Aorta (tissue), 5 donors: ENCODE measurements around the gene ASH1L. TPM values are rescaled to one million over a fixed set of nuclear protein-coding genes. Genes with fewer than 3 reads are reported as not detected.
"Not testable (repeated sequence)": the region's sequence is repeated elsewhere in the genome, so short reads cannot be mapped to it uniquely, and the experiment has no call there.

Experiments used
- ATAC-seq: fragments of 200-7000 bp; cut with Tn5 transposase; one replicate; pipeline ENCODE4 v1.9.1; 2022; ENCODE audit warnings: moderate library complexity; ENCODE audit not compliant: low FRiP score
- DNase-seq, 2 donors: peaks; one replicate each; pipeline ENCODE4 v3.0.0-alpha.2; 2020
- H3K27ac ChIP-seq, 2 donors: one replicate each; pipeline ENCODE4 v1.5.1; 2013; ENCODE audit warnings: low read length in 2 of 2, mild to moderate bottlenecking in 2 of 2, moderate library complexity in 2 of 2, control low read depth in 1 of 2, inconsistent platforms in 1 of 2, low read depth in 1 of 2
- H3K27me3 ChIP-seq, 2 donors: one replicate each; pipeline ENCODE4 v1.6.1; 2013; ENCODE audit warnings: control low read depth in 1 of 2, low read length in 1 of 2, mild to moderate bottlenecking in 1 of 2, moderate library complexity in 1 of 2; ENCODE audit not compliant: insufficient read depth in 2 of 2, control insufficient read depth in 1 of 2
- H3K36me3 ChIP-seq, 2 donors: one replicate each; pipeline ENCODE4 v1.6.1; 2013; ENCODE audit warnings: control low read depth in 1 of 2, low read length in 1 of 2, mild to moderate bottlenecking in 1 of 2; ENCODE audit not compliant: insufficient read depth in 2 of 2, control insufficient read depth in 1 of 2
- H3K4me1 ChIP-seq, 2 donors: one replicate each; pipeline ENCODE4 v1.6.1; 2013; ENCODE audit warnings: low read length in 2 of 2, control low read depth in 1 of 2, mild to moderate bottlenecking in 1 of 2, moderate library complexity in 1 of 2; ENCODE audit not compliant: insufficient read depth in 2 of 2, control insufficient read depth in 1 of 2
- H3K4me3 ChIP-seq, 2 donors: one replicate each; pipeline ENCODE4 v1.5.1; 2013; ENCODE audit warnings: low read length in 2 of 2, control low read depth in 1 of 2, mild to moderate bottlenecking in 1 of 2
- H3K9me3 ChIP-seq: one replicate; pipeline ENCODE4 v1.6.1; 2013; ENCODE audit warnings: mild to moderate bottlenecking, low read length; ENCODE audit not compliant: control insufficient read depth
- WGBS, 2 donors: extraction: QIAGEN DNeasy Blood & Tissue Kit; methylation state at CpG; one replicate each; pipeline ENCODE4 v1.1.7; 2013; 5-methylcytosine and 5-hydroxymethylcytosine counted together
- intact Hi-C, 2 donors: fragments of 100-400 bp; cut with DNase I; formaldehyde crosslinking; loops; one replicate each; pipeline versions ENCODE4 v1.14.2 to v1.15.0; 2022
- long read RNA-seq, 2 donors: library from polyadenylated mRNA; unstranded; transcript quantifications; one replicate each; pipeline ENCODE4 v2.0.0, GENCODE V29; 2020 to 2021
- polyA plus RNA-seq, 2 donors: library from polyadenylated mRNA; stranded (reverse); fragments of 200-250 nt; gene quantifications; one replicate each; pipeline ENCODE4 v1.2.3, GENCODE V29; 2013
- total RNA-seq, 2 donors: library from RNA; stranded (reverse); fragmentation: NEBNext Ultra II Directional; extraction: Animal tissue kit (Norgen Biotek cat#: 25700); gene quantifications; one replicate each; pipeline ENCODE4 v1.2.1, GENCODE V29; 2021
- donor health status: healthy with polysubstance abuse.
- donor health status: Bipolar disorder and iron deficiency.
- donor health status: DM: no; HTN: no; CAD: no.
- donor health status: DM: no; HTN: no; CAD: no.
- donor health status: DM: yes; HTN: yes; CAD: no.

The ASH1L gene, protein sequence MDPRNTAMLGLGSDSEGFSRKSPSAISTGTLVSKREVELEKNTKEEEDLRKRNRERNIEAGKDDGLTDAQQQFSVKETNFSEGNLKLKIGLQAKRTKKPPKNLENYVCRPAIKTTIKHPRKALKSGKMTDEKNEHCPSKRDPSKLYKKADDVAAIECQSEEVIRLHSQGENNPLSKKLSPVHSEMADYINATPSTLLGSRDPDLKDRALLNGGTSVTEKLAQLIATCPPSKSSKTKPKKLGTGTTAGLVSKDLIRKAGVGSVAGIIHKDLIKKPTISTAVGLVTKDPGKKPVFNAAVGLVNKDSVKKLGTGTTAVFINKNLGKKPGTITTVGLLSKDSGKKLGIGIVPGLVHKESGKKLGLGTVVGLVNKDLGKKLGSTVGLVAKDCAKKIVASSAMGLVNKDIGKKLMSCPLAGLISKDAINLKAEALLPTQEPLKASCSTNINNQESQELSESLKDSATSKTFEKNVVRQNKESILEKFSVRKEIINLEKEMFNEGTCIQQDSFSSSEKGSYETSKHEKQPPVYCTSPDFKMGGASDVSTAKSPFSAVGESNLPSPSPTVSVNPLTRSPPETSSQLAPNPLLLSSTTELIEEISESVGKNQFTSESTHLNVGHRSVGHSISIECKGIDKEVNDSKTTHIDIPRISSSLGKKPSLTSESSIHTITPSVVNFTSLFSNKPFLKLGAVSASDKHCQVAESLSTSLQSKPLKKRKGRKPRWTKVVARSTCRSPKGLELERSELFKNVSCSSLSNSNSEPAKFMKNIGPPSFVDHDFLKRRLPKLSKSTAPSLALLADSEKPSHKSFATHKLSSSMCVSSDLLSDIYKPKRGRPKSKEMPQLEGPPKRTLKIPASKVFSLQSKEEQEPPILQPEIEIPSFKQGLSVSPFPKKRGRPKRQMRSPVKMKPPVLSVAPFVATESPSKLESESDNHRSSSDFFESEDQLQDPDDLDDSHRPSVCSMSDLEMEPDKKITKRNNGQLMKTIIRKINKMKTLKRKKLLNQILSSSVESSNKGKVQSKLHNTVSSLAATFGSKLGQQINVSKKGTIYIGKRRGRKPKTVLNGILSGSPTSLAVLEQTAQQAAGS (N-terminal part only)
- total RNA-seq (10 to 100 TPM; 73.1 to 93.5 TPM), polyA plus RNA-seq (10 to 100 TPM; 13.1 to 14.6 TPM)
- long read RNA-seq, donor 1, partial matches to known transcripts, result 29 of 145 reads
- long read RNA-seq, donor 1, other reads (novel, unspliced or antisense), result 116 of 145 reads
- long read RNA-seq, donor 2, partial matches to known transcripts, result 20 of 57 reads
- long read RNA-seq, donor 2, other reads (novel, unspliced or antisense), result 37 of 57 reads

DNA sequence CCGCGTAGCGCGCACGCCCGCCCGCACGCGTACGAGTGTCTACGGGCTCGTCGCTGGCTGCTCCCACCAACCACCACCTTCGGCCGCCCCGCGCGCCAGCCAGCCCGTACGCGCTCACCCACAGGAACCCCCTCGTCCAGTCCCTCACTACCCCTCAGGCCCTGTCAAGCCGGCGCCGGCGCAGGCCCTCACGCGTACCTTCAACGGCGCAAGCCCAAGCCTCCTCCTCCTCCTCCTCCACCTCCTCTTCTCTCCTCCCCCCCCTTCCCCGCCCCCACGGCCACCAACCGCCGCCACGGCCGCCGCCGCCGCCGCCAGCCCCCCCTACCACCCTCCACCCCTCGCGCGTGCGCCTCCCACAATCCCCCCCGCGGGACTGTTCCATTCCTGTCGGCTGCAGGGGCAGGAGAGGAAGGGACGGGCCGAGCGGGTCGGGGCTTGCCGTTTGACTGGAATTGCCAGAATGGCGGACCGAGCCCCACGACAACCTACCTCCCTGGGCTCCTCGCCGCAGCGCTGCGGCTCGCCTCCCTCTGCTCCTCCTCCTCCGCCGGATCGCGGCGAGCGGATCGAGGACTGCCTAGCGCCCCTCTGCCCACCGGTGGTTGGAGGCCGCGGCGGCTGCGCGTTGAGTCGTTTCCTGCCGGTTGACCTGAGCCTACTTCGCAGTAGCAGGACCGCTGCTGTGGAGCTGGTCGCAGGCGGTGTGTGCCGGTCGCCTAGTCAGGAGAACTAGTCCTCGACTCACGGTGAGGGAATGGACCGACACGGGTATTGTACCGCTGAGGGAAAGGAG is at the start of gene ASH1L:
ASH1L (minus strand) TSS at position 223 of the 796 bp plus-strand sequence. CDS start 41,284 bp downstream, outside the sequence.
- intact Hi-C loops, result no loop called here
- peaks cover 0 to 2% of the 10 kb centered on the region in 2 donors for H3K4me1 ChIP-seq
- WGBS, 2 donors, result 0 to 1% methylated on average over 50 to 87 of the region's 87 CpGs
- peak within 1 kb of the TSS in 1 of 2 donors; percentile 89 for H3K27ac ChIP-seq
- DNase-seq, result peak; percentile 96 to 98
- H3K27me3 ChIP-seq, result peaks cover 0 to 2% of the 10 kb centered on the region in 2 donors
- peak within 1 kb of the TSS; percentile 90 to 98 for H3K4me3 ChIP-seq
- no peaks in the 10 kb centered on the region for H3K36me3 ChIP-seq
- peak; percentile 96 for ATAC-seq
- no peaks in the 10 kb centered on the region for H3K9me3 ChIP-seq

DNA sequence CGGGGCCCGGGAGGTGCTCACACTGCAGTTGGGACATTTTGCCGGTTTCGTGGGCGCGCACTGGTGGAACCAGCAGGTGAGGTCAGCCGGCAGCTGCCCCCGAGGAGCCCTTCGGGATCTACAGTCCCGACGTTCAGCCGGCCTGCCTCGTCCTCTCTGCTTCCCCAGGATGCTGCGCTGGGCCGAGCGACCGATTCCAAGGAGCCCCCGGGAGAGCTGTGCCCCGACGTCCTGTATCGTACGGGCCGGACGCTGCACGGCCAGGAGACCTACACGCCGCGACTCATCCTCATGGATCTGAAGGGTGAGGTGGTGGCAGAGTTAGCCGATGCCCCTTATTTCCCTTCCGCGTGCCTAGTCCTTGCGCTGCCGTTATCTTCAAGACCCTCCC is 47.6 kb upstream of the ASH1L start:
- H3K27ac ChIP-seq, ATAC-seq, DNase-seq, H3K4me3 ChIP-seq, H3K27me3 ChIP-seq, intact Hi-C loops, H3K4me1 ChIP-seq, H3K36me3 ChIP-seq, H3K9me3 ChIP-seq: not testable (repeated sequence)
- WGBS, 2 donors, result 0 to 3% methylated on average over 3 to 5 of the region's 33 CpGs

DNA sequence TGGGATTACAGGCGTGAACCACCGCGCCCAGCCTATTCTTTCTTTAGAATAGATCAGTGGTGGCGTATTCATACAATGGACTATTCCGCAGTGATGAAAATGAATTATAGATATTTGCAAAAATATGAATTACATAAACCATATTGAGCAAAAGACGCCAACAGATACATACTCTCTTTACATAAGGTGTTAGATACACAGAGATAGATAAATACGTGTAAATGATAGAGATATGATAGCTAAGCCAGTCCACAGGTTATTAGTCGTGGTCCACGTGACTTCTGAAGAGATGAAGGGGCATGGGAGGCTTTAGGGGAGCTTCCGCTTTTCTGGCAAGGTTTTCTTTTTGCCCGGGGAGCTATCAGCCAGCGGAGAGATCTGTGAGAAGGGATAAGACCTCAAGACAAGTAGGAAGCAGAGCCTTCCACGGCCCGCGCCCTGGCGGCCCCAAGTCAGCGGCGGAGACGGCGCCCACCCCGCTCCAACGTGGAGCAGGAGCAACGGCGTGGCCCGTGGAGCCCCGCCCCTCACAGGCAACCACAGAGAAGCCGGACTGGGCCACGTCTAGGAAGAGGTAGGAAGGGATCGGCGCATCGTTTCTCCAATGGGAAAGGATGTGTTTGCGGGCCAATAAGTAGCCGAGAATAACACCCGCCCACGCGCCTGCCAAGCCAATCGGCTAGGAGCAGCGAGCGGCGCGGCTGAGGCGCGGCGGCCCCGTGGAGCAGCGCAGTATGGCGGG is 47.1 kb upstream of the ASH1L start, which contains the start of gene MSTO1:
MSTO1 (plus strand) TSS at position 704 of the 742 bp plus-strand sequence; CDS start at position 735, 31 bp downstream.
- intact Hi-C loops, result loop anchor here in 1 of 2 donors (5.0 kb wide), 1 partner anchor 33 kb away; no protein-coding TSS in a partner anchor
- H3K27me3 ChIP-seq, result no peaks in the 10 kb centered on the region
- peak; percentile 97 for ATAC-seq
- peak; percentile 98 for DNase-seq
- peak within 1 kb of the TSS in 1 of 2 donors; percentile 2 for H3K27ac ChIP-seq
- H3K4me1 ChIP-seq, result no peaks in the 10 kb centered on the region
- H3K36me3 ChIP-seq, result peaks cover 0 to 2% of the 10 kb centered on the region in 2 donors
- H3K9me3 ChIP-seq, result no peaks in the 10 kb centered on the region
- 8 to 9% methylated on average over 43 to 46 of the region's 47 CpGs for WGBS, 2 donors
- peak within 1 kb of the TSS; percentile 43 to 90 for H3K4me3 ChIP-seq

DNA sequence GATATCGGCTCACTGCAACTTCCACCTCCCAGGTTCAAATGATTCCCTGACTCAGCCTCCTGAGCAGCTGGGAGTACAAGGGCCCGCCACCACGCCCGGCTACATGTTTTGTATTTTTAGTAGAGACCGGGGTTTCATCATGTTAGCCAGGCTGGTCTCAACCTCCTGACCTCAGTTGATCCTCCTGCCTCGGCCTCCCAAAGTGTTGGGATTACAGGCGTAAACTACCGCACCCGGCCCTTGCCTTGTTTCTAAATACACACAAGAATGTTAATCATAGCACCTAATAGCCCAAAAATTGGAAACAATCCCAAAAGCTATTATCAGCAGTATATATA is 46.3 kb upstream of the ASH1L start:
- no peak for DNase-seq

DNA sequence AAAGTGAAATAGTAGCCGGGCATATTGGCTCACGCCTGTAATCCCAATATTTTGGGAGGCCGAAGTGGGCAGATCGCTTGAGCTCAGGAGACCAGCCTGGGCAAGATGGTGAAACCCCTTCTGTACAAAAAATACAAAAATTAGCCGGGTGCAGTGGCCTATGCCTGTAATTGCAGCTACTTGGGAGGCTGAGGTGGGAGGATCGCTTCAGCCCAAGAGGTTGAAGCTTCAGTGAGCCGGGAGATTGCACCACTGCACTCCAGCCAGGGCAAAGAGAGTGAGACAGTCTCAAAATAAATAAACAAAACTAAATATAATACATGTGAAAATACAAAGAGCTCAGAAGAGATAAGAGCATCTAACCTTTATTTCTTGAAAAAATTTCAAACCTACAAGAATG is 45.1 kb upstream of the ASH1L start:
- WGBS, 2 donors, result 69 to 74% methylated on average over 7 of the region's 7 CpGs
- Histone ChIP-seq H3K4me1 (no peaks in the 10 kb centered on the region), H3K27ac (no peak overlapping the region), H3K4me3 (no peak overlapping the region), H3K36me3 (peaks cover 0 to 2% of the 10 kb centered on the region in 2 donors), H3K27me3 (no peaks in the 10 kb centered on the region), H3K9me3 (no peaks in the 10 kb centered on the region)
- ATAC-seq (no peak), DNase-seq (no peak)
- intact Hi-C loops, result loop anchor here in 1 of 2 donors (5.0 kb wide), 1 partner anchor 35 kb away; no protein-coding TSS in a partner anchor

More for the DNA sequence above, 46.3 kb upstream of the ASH1L start:
- Histone ChIP-seq H3K4me1 (no peaks in the 10 kb centered on the region), H3K27ac (no peak overlapping the region), H3K27me3 (no peaks in the 10 kb centered on the region), H3K36me3 (peaks cover 0 to 2% of the 10 kb centered on the region in 2 donors), H3K4me3 (no peak overlapping the region), H3K9me3 (no peaks in the 10 kb centered on the region)
- intact Hi-C loops, result loop anchor here in 1 of 2 donors (5.0 kb wide), 1 partner anchor 33 kb away; no protein-coding TSS in a partner anchor
- ATAC-seq, result no peak
- WGBS, 2 donors, result 91 to 94% methylated on average over 9 of the region's 9 CpGs

DNA sequence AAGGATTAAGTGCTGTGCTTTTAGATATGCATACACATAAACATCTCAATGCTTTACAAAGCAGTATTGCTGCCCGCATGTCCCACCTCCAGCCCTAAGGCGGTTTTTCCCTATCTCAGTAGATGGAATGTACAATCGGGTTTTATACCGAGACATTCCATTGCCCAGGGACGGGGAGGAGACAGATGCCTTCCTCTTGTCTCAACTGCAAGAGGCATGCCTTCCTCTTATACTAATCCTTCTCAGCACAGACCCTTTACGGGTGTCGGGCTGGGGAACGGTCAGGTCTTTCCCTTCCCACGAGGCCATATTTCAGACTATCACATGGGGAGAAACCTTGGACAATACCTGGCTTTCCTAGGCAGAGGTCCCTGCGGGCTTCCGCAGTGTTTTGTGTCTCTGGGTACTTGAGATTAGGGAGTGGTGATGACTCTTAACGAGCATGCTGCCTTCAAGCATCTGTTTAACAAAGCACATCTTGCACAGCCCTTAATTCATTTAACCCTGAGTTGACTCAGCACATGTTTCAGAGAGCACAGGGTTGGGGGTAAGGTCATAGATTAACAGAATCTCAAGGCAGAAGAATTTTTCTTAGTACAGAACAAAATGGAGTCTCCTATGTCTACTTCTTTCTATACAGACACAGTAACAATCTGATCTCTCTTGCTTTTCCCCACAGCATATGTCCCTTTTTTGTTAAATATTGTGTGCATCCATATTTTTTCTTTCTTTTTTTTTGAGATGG is 37.4 kb upstream of the ASH1L start:
- ATAC-seq, H3K4me3 ChIP-seq, H3K27me3 ChIP-seq, DNase-seq, intact Hi-C loops, H3K9me3 ChIP-seq, H3K4me1 ChIP-seq, H3K36me3 ChIP-seq, H3K27ac ChIP-seq: not testable (repeated sequence)
- 27 to 29% methylated on average over 10 to 12 of the region's 12 CpGs for WGBS, 2 donors

DNA sequence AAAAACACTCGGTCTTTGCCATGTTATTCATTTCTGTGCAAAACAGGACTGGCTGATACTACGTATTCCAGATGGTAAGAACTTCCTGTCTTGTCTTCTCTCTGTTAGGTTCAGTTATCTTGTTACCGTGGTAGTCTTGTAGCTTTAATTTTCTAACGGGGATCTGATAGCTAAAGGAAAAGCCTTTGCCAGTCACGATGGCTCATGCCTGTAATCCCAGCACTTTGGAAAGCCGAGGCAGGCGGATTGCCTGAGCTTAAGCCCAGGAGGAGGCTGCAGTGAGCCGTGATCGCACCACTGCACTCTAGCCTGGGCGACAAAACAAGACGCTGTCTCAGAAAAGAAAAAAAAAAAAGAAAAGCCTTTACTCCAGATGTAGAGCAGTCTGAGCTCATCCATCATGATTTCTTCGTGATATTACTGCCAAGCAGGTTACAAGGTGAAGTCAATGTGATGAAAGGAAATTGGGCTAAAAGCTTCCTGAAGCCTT is 36.3 kb upstream of the ASH1L start:
- no peaks in the 10 kb centered on the region for H3K4me1 ChIP-seq
- H3K27me3 ChIP-seq, result no peaks in the 10 kb centered on the region
- DNase-seq, result no peak
- no peak for ATAC-seq
- intact Hi-C loops, result no loop called here
- no peak overlapping the region for H3K4me3 ChIP-seq
- no peak overlapping the region for H3K27ac ChIP-seq
- H3K9me3 ChIP-seq, result no peaks in the 10 kb centered on the region
- 5 to 6% methylated on average over 12 of the region's 12 CpGs for WGBS, 2 donors
- no peaks in the 10 kb centered on the region for H3K36me3 ChIP-seq
